Parathyroid adenoma (tissue), 2 donors: ENCODE results near the gene NEDD4L.

Experiments used
- H2AFZ ChIP-seq: fragments of 300-600 bp; sonication (generic); one replicate; pipeline ENCODE4 v1.7.0; 2017; ENCODE audit warnings: antibody characterized with exemption, mild to moderate bottlenecking
- H3K27ac ChIP-seq: fragments of 300-600 bp; sonication (generic); one replicate; pipeline ENCODE4 v1.7.0; 2017
- H3K27me3 ChIP-seq: fragments of 300-600 bp; sonication (generic); one replicate; pipeline ENCODE4 v1.7.0; 2017; ENCODE audit warnings: low read length; ENCODE audit not compliant: control insufficient read depth, insufficient read depth
- H3K36me3 ChIP-seq: fragments of 300-600 bp; sonication (generic); one replicate; pipeline ENCODE4 v1.7.0; 2017; ENCODE audit warnings: low read length; ENCODE audit not compliant: control insufficient read depth, insufficient read depth
- H3K4me1 ChIP-seq: fragments of 300-600 bp; sonication (generic); one replicate; pipeline ENCODE4 v1.7.0; 2017; ENCODE audit warnings: control low read depth
- H3K4me2 ChIP-seq: fragments of 300-600 bp; sonication (generic); one replicate; pipeline ENCODE4 v1.7.0; 2017; ENCODE audit warnings: low read length
- H3K4me3 ChIP-seq: fragments of 300-600 bp; sonication (generic); one replicate; pipeline ENCODE4 v1.7.0; 2017; ENCODE audit warnings: low read depth, low read length
- H3K79me2 ChIP-seq: fragments of 300-600 bp; sonication (generic); one replicate; pipeline ENCODE4 v1.7.0; 2017; ENCODE audit warnings: control low read depth
- H3K9ac ChIP-seq: fragments of 300-600 bp; sonication (generic); one replicate; pipeline ENCODE4 v1.7.0; 2017; ENCODE audit warnings: mild to moderate bottlenecking
- H3K9me3 ChIP-seq: fragments of 300-600 bp; sonication (generic); one replicate; pipeline ENCODE4 v1.7.0; 2017; ENCODE audit warnings: low read length; ENCODE audit not compliant: control insufficient read depth
- TF ChIP-seq, protein P1 (sequence below): fragments of 300-600 bp; sonication (generic); IDR thresholded peaks from one replicate; pipeline ENCODE4 v1.7.0; 2017; ENCODE audit warnings: antibody characterized with exemption, mild to moderate bottlenecking
- donor health status: primary hyperparathyroidism.

Gene NEDD4L

DNA sequence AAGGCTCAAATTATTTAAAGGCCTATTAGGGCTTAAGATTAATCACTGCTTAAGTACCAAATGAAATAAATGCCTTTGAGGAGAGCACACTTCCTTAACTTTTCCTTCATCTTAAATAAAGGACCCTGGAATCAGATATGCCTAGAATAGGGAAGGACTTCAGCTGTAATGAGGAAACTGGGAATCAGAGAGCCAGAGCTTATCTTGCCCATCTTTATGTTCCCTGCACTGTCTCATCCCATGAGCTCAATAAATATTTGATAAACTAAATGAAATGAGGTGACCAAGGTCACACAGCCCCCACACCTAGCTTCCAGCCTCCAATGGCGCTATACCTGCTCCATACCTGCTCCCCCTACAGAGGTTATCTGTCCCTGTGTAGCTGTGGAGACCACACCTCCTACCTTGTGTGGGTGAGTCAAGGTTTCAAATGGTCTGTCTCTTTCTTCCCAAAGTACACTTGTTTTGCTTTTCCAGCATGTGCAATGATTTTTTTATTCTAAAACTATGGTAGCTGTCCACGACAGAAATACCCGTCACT is 23.4 kb upstream of the NEDD4L start:
- no peak overlapping the region for H3K9ac ChIP-seq
- H3K36me3 ChIP-seq, result no peaks in the 10 kb centered on the region
- no peaks in the 10 kb centered on the region for H3K27me3 ChIP-seq
- TF ChIP-seq, protein P1, sequence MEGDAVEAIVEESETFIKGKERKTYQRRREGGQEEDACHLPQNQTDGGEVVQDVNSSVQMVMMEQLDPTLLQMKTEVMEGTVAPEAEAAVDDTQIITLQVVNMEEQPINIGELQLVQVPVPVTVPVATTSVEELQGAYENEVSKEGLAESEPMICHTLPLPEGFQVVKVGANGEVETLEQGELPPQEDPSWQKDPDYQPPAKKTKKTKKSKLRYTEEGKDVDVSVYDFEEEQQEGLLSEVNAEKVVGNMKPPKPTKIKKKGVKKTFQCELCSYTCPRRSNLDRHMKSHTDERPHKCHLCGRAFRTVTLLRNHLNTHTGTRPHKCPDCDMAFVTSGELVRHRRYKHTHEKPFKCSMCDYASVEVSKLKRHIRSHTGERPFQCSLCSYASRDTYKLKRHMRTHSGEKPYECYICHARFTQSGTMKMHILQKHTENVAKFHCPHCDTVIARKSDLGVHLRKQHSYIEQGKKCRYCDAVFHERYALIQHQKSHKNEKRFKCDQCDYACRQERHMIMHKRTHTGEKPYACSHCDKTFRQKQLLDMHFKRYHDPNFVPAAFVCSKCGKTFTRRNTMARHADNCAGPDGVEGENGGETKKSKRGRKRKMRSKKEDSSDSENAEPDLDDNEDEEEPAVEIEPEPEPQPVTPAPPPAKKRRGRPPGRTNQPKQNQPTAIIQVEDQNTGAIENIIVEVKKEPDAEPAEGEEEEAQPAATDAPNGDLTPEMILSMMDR, result no peak
- H3K4me3 ChIP-seq, result no peak overlapping the region
- H3K79me2 ChIP-seq, result no peaks in the 10 kb centered on the region
- H3K9me3 ChIP-seq, result no peaks in the 10 kb centered on the region
- no peak overlapping the region for H3K4me2 ChIP-seq
- no peak overlapping the region for H3K27ac ChIP-seq
- H3K4me1 ChIP-seq, result no peaks in the 10 kb centered on the region
- H2AFZ ChIP-seq, result no peak overlapping the region

DNA sequence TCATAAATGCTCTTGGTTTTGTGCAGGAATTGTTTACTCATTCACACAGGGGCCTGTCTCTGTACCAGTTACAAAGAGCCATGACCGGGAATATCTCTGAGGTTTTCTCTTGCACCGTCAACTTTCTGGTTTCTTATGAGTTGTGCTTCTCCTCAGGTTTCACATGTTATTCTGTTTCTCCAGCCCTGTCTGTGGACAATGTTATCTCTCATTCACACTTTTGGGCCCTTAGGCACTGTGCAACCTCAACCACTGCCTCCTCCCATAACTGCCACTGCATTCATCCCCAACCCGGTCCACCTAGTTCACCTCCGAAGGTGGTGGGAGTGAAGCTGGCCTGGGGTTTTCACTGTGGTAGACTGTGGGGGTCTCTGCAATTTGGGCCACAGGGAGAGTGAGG is 22.5 kb upstream of the NEDD4L start:
- Histone ChIP-seq H3K4me3 (no peak overlapping the region), H3K79me2 (no peaks in the 10 kb centered on the region), H3K4me1 (no peaks in the 10 kb centered on the region), H3K27ac (no peak overlapping the region), H3K4me2 (no peak overlapping the region), H3K36me3 (no peaks in the 10 kb centered on the region), H3K9me3 (no peaks in the 10 kb centered on the region), H3K9ac (no peak overlapping the region), H3K27me3 (no peaks in the 10 kb centered on the region), H2AFZ (no peak overlapping the region)
- TF ChIP-seq, protein P1, result no peak

DNA sequence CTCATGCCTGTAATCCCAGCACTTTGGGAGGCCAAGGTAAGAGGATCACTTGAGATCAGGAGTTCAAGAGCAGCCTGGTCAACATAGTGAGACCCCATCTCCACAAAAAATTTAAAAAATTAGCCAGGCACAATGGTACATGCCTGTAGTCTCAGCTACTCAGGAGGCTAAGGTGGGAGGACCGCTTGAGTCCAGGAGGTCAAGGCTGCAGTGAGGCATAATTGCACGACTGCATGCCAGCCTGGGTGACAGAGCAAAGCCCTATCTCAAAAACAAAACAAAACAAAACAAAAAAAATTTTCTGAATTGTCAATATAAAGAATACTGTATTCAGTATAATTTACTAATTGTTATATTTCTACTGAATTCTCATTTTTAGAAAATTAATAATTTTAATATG is 20.9 kb upstream of the NEDD4L start:
- Histone ChIP-seq H3K9ac (no peak overlapping the region), H3K27ac (no peak overlapping the region), H3K79me2 (no peaks in the 10 kb centered on the region), H3K4me3 (no peak overlapping the region), H3K27me3 (no peaks in the 10 kb centered on the region), H3K36me3 (no peaks in the 10 kb centered on the region), H3K4me2 (no peak overlapping the region), H2AFZ (no peak overlapping the region), H3K9me3 (no peaks in the 10 kb centered on the region), H3K4me1 (no peaks in the 10 kb centered on the region)
- TF ChIP-seq, protein P1, result no peak

DNA sequence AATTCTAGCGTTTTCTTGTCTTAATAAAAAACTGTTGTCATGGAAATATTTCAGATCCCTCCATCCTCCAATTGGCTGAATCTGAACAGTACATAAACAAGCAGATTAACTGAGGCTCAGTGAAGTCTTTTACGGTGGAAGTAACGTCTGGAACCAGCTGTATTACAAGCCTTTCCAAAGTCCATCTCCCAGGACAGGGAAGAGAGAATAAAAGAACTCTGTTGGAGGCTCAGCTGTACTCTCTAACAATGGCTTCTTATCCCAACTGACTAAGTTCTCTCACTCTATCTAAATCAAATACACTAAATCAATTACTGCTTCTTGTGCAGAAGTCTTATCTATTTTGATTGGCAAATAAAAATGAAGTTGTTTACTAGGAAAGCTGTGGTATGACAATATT is 19.9 kb upstream of the NEDD4L start:
- Histone ChIP-seq H3K36me3 (no peaks in the 10 kb centered on the region), H3K9me3 (no peaks in the 10 kb centered on the region), H3K9ac (no peak overlapping the region), H2AFZ (no peak overlapping the region), H3K4me1 (no peaks in the 10 kb centered on the region), H3K4me2 (no peak overlapping the region), H3K79me2 (no peaks in the 10 kb centered on the region), H3K27me3 (no peaks in the 10 kb centered on the region), H3K4me3 (no peak overlapping the region), H3K27ac (no peak overlapping the region)
- TF ChIP-seq, protein P1, result no peak

DNA sequence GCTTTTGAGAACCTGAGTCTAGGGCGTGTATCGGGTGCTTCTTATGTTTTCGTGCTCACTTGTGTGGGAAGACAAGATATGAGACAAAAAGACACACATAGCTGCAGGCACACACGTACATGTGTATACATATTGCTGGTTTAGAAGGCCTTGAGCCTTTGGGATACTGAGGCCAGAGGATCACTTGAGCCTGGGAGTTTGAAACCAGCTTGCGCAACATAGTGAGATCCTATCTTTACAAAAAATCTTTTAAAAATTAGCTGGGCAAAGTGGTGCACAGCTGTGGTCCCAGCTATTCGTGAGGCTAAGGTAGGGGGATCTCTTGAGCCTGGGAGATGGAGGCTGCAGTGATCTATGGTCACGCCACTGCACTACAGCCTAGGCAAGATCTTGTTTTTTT is 18.8 kb upstream of the NEDD4L start:
- Histone ChIP-seq H3K9ac (no peak overlapping the region), H3K4me1 (no peaks in the 10 kb centered on the region), H2AFZ (no peak overlapping the region), H3K27ac (no peak overlapping the region), H3K4me2 (no peak overlapping the region), H3K27me3 (no peaks in the 10 kb centered on the region), H3K9me3 (no peaks in the 10 kb centered on the region), H3K36me3 (no peaks in the 10 kb centered on the region), H3K4me3 (no peak overlapping the region), H3K79me2 (no peaks in the 10 kb centered on the region)
- TF ChIP-seq, protein P1, result no peak
